Activated CD8-positive, alpha-beta memory T cell treated with anti-CD3 and anti-CD28 coated beads for 24 hours (primary cell): Measurements from ENCODE around the gene RSU1.

Experiments used
- DNase-seq: peaks from one replicate; pipeline ENCODE4 v3.0.0-alpha.2; 2020

The RSU1 gene

GRCh38 chr10:16586358-16587138 is 230.7 kb downstream of the RSU1 start:
- DNase-seq = no peak

GRCh38 chr10:16585103-16585502 is 232.1 kb downstream of the RSU1 start:
- no peak for DNase-seq

GRCh38 chr10:16583382-16583781 is 233.8 kb downstream of the RSU1 start:
- DNase-seq = no peak

GRCh38 chr10:16581202-16581601 is 236.0 kb downstream of the RSU1 start:
- no peak for DNase-seq

- no peak for DNase-seq
These were observed 246.5 kb downstream of the RSU1 start for GRCh38 chr10:16570731-16571130.

GRCh38 chr10:16566202-16566805 is 250.9 kb downstream of the RSU1 start:
- DNase-seq = no peak

GRCh38 chr10:16565604-16566003 is 251.6 kb downstream of the RSU1 start:
- no peak for DNase-seq

- no peak for DNase-seq
These were observed 254.3 kb downstream of the RSU1 start for GRCh38 chr10:16562891-16563290.

- DNase-seq = no peak
These were observed 257.9 kb downstream of the RSU1 start for GRCh38 chr10:16559236-16559773.

- no peak for DNase-seq
These were observed 269.3 kb downstream of the RSU1 start for GRCh38 chr10:16547973-16548372.

- no peak for DNase-seq
These were observed 272.0 kb downstream of the RSU1 start for GRCh38 chr10:16545116-16545736.

- no peak for DNase-seq
These were observed 272.6 kb downstream of the RSU1 start for GRCh38 chr10:16544591-16544990.

GRCh38 chr10:16544099-16544498 is 273.1 kb downstream of the RSU1 start:
- DNase-seq = no peak
